Measurements from ENCODE around the gene MRPL2. TPM values are rescaled to one million over a fixed set of nuclear protein-coding genes. Genes with fewer than 3 reads are reported as not detected.

Gene MRPL2
- total and polyA plus RNA-seq, 4 donors = 19.6 to 73.9 (median 44.7) TPM

- Histone ChIP-seq H3K9ac (ENCODE audit: low read depth in 1 of 2, low read length in 2 of 2) (no peak overlapping the region), H3K4me1 (ENCODE audit: control insufficient read depth in 4 of 4, insufficient read depth in 4 of 4, low read length in 3 of 4) (peaks cover 0 to 7% (median 3%) of the 10 kb centered on the region in 4 donors), H3K9me3 (ENCODE audit: control insufficient read depth in 4 of 4, low read length in 3 of 4) (no peaks in the 10 kb centered on the region), H3K27me3 (ENCODE audit: control insufficient read depth in 4 of 4, insufficient read depth in 4 of 4, low read length in 3 of 4) (no peaks in the 10 kb centered on the region), H3K36me3 (ENCODE audit: control insufficient read depth in 4 of 4, insufficient read depth in 3 of 4, low read depth in 1 of 4, low read length in 3 of 4) (peaks cover 9 to 59% (median 24%) of the 10 kb centered on the region in 4 donors), H3K27ac (ENCODE audit: low read depth in 1 of 2, low read length in 2 of 2) (no peak overlapping the region), H3K4me3 (ENCODE audit: low read depth in 1 of 3, low read length in 3 of 3) (no peak overlapping the region)
- 95% methylated on average over 7 of the region's 7 CpGs for WGBS
- DNase-seq (ENCODE audit: low spot score) = no peak
- TF ChIP-seq FOXA2 (IDR thresholded peaks at IDR 0.05) (no peak), YY1 (IDR thresholded peaks at IDR 0.05) (no peak)
These were observed 11.2 kb downstream of the MRPL2 start for GRCh38 chr6:43047998-43048397.

- no peak for TF ChIP-seq JUND (IDR thresholded peaks at IDR 0.05)
- no peak for TF ChIP-seq FOXA1 (IDR thresholded peaks at IDR 0.05)
- TF ChIP-seq, protein P1, sequence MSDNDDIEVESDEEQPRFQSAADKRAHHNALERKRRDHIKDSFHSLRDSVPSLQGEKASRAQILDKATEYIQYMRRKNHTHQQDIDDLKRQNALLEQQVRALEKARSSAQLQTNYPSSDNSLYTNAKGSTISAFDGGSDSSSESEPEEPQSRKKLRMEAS (IDR thresholded peaks at IDR 0.05) = no peak
- no peak for TF ChIP-seq FOXA2 (IDR thresholded peaks at IDR 0.05)
- TF ChIP-seq YY1 (IDR thresholded peaks at IDR 0.05) = no peak
- no peak for TF ChIP-seq SP1 (IDR thresholded peaks at IDR 0.05)
- no peak for TF ChIP-seq RAD21 (IDR thresholded peaks at IDR 0.05)
- no peak for TF ChIP-seq ATF3 (IDR thresholded peaks at IDR 0.05)
- no peak for TF ChIP-seq CTCF (IDR thresholded peaks at IDR 0.05; ENCODE audit: low read depth, low read length, missing input control)
- no peak for TF ChIP-seq RXRA (IDR thresholded peaks at IDR 0.05)
- TF ChIP-seq HNF4G (IDR thresholded peaks at IDR 0.05) = no peak
- TF ChIP-seq HNF4A (conservative IDR thresholded peaks at IDR 0.05) = no peak
- TF ChIP-seq EGR1 (IDR thresholded peaks at IDR 0.05; ENCODE audit: low read depth in 2 of 2) = no peak
- no peak for TF ChIP-seq GABPA (IDR thresholded peaks at IDR 0.05 in 1 of 2, conservative IDR thresholded peaks at IDR 0.05 in 1 of 2)
- TF ChIP-seq ZBTB33 (IDR thresholded peaks at IDR 0.05) = no peak
- TF ChIP-seq, protein P2, sequence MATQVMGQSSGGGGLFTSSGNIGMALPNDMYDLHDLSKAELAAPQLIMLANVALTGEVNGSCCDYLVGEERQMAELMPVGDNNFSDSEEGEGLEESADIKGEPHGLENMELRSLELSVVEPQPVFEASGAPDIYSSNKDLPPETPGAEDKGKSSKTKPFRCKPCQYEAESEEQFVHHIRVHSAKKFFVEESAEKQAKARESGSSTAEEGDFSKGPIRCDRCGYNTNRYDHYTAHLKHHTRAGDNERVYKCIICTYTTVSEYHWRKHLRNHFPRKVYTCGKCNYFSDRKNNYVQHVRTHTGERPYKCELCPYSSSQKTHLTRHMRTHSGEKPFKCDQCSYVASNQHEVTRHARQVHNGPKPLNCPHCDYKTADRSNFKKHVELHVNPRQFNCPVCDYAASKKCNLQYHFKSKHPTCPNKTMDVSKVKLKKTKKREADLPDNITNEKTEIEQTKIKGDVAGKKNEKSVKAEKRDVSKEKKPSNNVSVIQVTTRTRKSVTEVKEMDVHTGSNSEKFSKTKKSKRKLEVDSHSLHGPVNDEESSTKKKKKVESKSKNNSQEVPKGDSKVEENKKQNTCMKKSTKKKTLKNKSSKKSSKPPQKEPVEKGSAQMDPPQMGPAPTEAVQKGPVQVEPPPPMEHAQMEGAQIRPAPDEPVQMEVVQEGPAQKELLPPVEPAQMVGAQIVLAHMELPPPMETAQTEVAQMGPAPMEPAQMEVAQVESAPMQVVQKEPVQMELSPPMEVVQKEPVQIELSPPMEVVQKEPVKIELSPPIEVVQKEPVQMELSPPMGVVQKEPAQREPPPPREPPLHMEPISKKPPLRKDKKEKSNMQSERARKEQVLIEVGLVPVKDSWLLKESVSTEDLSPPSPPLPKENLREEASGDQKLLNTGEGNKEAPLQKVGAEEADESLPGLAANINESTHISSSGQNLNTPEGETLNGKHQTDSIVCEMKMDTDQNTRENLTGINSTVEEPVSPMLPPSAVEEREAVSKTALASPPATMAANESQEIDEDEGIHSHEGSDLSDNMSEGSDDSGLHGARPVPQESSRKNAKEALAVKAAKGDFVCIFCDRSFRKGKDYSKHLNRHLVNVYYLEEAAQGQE (IDR thresholded peaks at IDR 0.05) = no peak
- Histone ChIP-seq H3K27me3 (ENCODE audit: control insufficient read depth in 4 of 4, insufficient read depth in 4 of 4, low read length in 3 of 4) (no peaks in the 10 kb centered on the region), H3K4me1 (ENCODE audit: control insufficient read depth in 4 of 4, insufficient read depth in 4 of 4, low read length in 3 of 4) (no peaks in the 10 kb centered on the region), H3K4me3 (ENCODE audit: low read depth in 1 of 3, low read length in 3 of 3) (no peak overlapping the region), H3K36me3 (ENCODE audit: control insufficient read depth in 4 of 4, insufficient read depth in 3 of 4, low read depth in 1 of 4, low read length in 3 of 4) (peaks cover 9 to 62% (median 27%) of the 10 kb centered on the region in 4 donors), H3K27ac (ENCODE audit: low read depth in 1 of 2, low read length in 2 of 2) (no peak overlapping the region), H3K9ac (ENCODE audit: low read depth in 1 of 2, low read length in 2 of 2) (no peak overlapping the region), H3K9me3 (ENCODE audit: control insufficient read depth in 4 of 4, low read length in 3 of 4) (no peaks in the 10 kb centered on the region)
- no peak for DNase-seq (ENCODE audit: low spot score)
- 94% methylated on average over 11 of the region's 11 CpGs for WGBS
These were observed 13.8 kb downstream of the MRPL2 start for GRCh38 chr6:43045371-43045930.

All from liver (tissue), 9 donors.